Fibroblast of gingiva (primary cell): ENCODE measurements around the gene KRT13.

Experiments
- DNase-seq: peaks from one replicate; pipeline ENCODE4 v3.0.0-alpha.2; 2011; ENCODE audit warnings: low read depth

The KRT13 gene

DNA sequence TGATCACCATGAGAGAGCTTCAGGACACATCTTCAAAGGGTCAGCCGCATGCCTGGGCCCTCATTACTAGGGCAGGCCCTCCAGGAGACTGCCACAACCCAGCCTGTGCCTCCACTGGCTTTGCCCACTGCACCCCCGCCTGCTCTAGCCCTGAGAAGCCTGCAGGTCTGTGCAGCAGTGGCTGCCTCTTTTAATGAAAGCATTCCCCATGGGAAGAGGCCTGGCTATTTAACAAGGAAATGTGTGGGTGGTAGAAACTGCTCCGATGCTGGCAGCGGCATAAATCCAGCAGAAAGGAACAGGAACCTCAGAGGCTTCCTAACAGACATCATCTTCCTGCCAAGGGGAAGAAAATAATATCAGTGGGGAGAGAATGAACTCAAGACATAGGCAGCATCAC lies 37.9 kb downstream of the KRT13 start:
- no peak for DNase-seq

DNA sequence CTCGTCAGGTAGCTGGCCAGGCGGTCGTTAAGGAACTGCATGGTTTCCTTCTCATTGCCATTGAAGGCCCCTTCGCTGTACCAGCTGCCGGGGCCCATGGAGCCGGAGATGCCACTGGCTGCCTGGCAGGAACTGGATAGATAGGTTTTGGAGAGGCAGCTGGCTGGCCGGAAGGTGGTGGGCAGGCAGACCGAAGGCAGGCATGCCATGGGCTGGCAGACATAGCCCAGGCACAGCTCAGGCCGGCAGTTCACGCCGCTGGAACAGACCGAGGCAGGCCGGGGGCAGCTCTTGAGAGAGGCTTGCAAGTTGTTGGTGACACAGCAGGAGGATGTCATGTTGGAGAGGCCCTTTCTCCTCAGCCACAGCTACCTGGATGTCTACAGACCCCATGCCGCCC lies 38.4 kb downstream of the KRT13 start, which contains the start of gene KRT32:
TSS of gene KRT32 (minus strand) at position 399 of the 400 bp plus-strand sequence. CDS start at position 338, 61 bp downstream.
- no peak for DNase-seq

DNA sequence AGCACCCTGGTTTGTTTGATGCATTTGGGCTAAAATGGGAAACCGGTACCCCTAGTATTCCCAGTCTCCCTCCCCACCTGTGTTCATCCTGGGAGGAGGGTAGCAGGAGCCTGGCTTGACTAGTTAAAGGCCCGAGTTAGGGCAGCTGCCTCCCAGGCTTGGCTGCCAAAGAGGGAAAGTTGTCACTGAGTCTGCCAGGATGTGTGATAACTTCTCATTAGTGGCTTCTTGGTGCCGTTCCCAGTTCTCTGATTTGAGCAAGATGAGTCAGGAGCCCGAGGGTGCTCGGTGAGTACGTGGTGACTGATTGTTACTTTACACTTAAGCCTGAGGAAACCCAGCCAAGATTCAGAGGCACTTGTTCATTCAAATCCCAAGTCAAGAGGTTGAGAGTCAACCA lies 40.7 kb downstream of the KRT13 start:
- peak; percentile 82 for DNase-seq

DNA sequence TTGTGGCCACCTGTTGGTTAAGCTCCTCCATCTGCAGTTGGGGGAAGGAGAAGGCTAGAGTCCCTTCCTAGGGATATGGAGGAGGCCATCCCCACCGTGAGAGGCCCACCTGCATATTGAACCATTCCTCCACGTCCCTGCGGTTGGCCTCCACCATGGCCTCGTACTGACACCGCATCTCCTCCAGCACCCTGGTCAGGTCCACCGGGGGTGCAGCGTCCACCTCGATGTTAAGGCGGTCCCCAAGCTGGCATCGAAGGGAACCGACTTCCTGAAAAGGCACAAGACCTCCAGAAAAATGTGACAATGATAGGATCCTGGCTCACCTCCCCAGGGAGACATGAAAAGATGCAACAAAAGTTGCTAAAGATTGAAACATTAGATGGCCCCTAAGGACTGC lies 41.2 kb downstream of the KRT13 start:
- no peak for DNase-seq

DNA sequence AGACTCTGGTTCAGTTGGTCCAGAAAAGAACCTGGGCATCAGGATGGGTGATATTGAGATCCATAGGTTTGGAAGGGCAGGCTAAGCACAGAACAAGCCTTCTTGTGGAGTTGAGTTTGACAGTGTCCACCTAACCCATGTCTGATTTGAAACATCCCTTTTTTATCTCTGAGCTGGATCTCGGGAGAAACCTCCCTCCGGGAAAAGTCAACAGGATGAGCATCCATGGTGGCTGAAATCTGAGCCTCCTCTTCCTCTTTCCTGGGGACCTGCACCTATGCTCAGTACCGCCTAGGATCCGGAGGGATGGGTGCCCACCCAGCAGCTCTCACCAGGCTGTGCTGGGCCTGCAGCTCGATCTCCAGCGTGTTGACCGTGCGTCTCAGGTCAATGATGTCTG lies 41.7 kb downstream of the KRT13 start:
- no peak for DNase-seq

DNA sequence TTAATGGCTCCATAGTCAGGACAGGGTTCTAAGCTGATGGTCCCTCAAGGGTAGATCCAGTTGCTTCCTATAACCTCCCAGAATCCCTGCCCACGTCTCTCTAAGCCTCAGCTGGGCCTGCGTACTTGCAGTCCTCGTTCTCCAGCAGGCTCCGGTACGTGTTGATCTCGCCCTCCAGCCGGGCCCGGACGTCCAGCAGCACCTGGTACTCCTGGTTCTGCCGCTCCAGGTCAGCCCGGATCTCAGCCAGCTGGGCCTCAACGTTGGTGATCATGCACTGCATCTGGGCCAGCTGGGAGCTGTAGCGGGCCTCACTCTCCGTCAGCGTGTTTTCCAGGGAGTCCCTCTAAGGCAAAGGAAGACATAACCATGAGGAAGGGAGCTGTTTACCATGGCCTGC lies 42.7 kb downstream of the KRT13 start:
- no peak for DNase-seq

DNA sequence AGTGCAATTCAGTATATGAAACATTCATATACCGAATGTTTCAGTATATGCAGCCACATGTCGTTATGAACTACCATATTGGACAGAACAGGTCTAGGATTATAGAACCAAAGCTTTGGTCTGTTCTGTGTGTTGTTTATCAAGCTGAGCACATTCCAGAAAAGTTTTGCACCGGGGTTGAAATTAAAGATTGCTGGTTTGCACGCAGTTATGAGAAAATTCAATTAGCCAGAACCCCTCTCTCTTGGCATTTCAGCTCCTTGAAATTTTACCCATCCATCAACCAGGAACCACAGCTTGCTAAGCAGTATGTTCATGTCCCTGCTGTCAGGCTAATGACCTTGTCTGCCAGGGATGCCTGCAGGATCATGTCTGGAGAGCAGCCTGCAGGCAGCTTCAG lies 47.7 kb downstream of the KRT13 start:
- no peak for DNase-seq

DNA sequence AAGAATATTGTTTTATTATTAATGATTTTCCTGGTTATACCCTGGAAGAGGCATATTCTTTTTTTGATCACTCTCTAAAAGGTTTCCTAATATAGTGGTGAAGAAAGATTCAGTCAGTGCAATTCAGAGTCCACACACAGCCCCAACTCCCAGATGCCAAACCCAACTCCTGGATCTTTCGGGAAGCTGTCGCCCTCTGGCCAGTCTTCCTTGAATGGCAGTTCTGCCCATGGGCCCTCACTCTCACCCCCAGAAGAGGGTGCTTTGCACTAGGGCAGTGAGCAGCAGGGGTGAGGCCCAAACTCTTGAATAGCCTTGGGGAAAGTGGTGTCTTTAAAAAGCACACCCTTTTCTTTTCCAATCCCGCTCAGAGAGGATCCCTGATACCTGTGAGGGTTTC lies 49.2 kb downstream of the KRT13 start:
- no peak for DNase-seq

DNA sequence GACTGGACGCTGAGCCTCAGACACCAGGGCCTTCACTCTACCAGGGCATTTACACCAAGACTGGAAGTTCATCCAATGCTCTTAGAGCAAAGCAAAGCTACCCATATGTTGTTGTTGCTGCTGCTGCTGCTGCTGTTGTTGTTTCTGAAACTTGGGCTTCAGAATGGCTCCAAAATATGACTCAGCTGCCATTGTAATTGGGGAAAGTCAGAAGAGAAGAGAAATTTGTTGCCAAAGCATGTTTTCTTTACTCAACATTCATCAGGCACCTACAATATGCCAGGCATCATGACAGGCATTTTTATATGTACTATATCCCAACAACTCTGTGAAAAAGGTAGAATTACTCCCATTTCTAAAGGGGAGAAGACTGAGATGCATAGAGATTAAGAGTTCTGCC lies 50.2 kb downstream of the KRT13 start:
- peak; percentile 52 for DNase-seq

DNA sequence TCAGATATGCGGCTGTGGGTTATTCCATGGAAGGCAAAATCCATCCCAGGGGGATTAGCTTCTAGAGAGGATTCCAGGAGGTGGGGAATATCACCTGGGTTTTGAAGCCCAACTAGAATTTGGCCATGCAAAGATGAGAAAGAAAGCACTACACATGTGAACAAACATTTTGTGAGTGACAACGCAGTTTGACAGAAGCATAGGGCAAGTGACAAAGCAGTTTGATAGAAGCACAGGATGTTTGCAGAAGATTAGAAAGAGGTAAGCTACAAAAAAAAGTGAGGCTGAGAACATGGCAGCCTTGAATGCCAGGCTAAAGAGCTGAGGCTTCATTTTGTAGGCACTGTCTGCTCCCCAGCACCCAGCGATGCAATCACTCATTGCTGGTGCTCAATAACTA lies 52.3 kb downstream of the KRT13 start:
- no peak for DNase-seq

DNA sequence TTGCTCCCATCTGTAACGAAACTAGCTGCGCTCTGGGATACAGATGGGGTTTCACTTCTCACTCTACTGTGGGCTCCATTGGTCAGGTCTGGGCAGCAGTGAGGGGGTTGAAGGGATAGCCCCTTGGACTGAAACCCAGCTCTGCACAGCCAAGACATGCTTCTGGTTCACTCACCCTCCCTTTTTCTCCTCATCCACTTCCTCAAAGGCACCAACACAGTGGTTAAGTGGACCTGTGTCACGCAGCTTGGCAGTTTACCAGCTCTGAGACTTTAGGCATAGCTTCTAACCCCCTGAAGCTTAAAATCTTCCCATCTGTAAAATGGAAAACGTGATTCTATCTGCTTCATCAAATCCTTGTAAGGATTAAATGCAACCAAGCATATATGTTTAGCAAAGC lies 53.1 kb downstream of the KRT13 start:
- no peak for DNase-seq

DNA sequence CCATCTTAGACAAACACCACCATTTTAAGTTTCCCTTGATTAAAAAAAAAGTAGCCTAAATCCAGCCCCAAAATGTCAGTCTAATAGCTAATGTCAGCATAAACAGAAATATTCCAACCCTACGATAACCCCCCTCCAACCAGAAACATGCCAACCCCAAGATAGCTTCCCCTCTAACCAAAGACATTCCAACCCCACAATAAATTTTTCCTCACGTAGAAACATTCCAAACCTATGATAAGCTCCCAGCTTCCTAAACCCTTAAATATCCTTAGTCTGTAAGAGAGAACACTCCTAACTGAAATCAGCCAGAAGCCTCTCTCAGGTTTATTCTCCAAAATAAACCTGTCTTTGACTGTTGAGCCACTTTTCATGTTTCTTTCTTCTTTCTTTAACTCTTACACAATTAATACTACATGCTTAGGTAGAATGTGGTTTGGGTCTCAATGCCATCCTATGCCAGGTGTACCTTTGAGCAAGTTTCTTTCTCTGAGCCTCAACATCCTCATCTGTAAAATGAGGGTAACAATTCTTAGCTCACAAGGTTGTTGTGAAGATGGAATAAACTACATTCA lies 54.2 kb downstream of the KRT13 start:
- DNase-seq, result no peak
